Activated naive CD8-positive, alpha-beta T cell treated with anti-CD3 and anti-CD28 coated beads, Interleukin-2, amount 10 ng/mL, durations not matched to agents 7 days and 5 days (primary cell): ENCODE measurements around the gene ELAVL4. TPM values are rescaled to one million over a fixed set of nuclear protein-coding genes. Genes with fewer than 3 reads are reported as not detected.

ENCODE experiments used
- ATAC-seq: fragments of 150-1000 bp; cut with Tn5 transposase; one replicate; pipeline ENCODE4 v1.10.0; 2021; ENCODE audit warnings: low read depth, moderate library complexity
- POLR2A ChIA-PET: fragments of 350-600 bp; sonication (Branson Sonifier 250); formaldehyde crosslinking; loops from one replicate; lab custom pipeline; 2021; ENCODE audit warnings: antibody characterized with exemption; lab: Charles Lee
- DNase-seq: peaks from one replicate; pipeline ENCODE4 v3.0.0; 2021
- H3K27ac Mint-ChIP-seq: one replicate; pipeline ENCODE4 v1.8.0; 2022; ENCODE audit warnings: mild to moderate bottlenecking, mixed read lengths
- H3K27me3 Mint-ChIP-seq: one replicate; pipeline ENCODE4 v1.8.0; 2022; ENCODE audit warnings: mild to moderate bottlenecking, moderate library complexity, mixed read lengths
- H3K36me3 Mint-ChIP-seq: one replicate; pipeline ENCODE4 v1.8.0; 2021; ENCODE audit warnings: mild to moderate bottlenecking, mixed read lengths
- H3K4me1 Mint-ChIP-seq: one replicate; pipeline ENCODE4 v1.8.0; 2021; ENCODE audit warnings: mixed read lengths
- H3K4me3 Mint-ChIP-seq: one replicate; pipeline ENCODE4 v1.8.0; 2022; ENCODE audit warnings: mild to moderate bottlenecking, moderate library complexity, mixed read lengths
- H3K9me3 Mint-ChIP-seq: one replicate; pipeline ENCODE4 v1.8.0; 2021; ENCODE audit warnings: mixed read lengths
- total RNA-seq, 2 experiments: library from RNA; stranded (reverse); gene quantifications; one replicate each; pipeline ENCODE4 v1.2.3, GENCODE V29; 2021

The ELAVL4 gene
- total RNA-seq, 2 experiments from 2014 or later, result not detected

- Mint-ChIP-seq H3K27ac (no peak overlapping the region), H3K36me3 (no peaks in the 10 kb centered on the region), H3K27me3 (peaks cover 19% of the 10 kb centered on the region), H3K9me3 (no peaks in the 10 kb centered on the region), H3K4me1 (peaks cover 9% of the 10 kb centered on the region), H3K4me3 (no peak overlapping the region)
- POLR2A ChIA-PET, result no interaction called here
- DNase-seq (no peak), ATAC-seq (no peak)
These were observed 3.3 kb upstream of the ELAVL4 start for GRCh38 chr1:50105433-50105832.

DNA sequence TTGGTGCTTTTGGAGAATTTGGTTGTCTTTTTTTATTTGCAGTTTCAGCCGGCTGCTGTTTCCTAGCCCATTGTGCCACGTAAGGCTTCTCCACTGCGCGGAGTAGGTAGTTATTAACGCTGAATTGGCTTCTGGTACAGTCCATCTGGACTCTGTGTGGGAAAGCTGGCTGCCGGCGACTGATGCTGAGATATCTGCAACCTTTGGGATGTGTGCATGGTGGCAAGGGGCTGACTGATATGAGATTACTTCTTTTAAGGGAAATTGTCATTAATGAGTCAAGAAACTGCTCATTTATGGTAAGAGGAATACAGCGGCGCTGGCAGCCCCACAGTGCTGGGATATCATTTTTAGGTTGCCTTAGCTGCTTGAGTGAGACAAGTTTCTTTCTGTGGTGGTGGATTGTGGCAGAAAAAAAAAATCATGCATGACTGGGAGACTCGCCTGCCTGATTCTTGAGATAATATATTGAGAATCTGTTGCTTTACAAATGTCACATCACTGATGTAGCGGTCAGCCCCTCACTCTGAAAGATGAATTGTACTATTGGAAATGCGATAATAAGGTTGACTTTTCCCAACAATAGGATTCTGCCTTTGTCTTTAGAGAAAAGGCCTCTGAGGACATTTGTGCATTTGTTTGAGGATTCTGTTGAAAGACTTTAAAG, 2.5 kb upstream of the ELAVL4 start:
- POLR2A ChIA-PET, result no interaction called here
- H3K27me3 Mint-ChIP-seq, result peaks cover 27% of the 10 kb centered on the region
- H3K4me1 Mint-ChIP-seq, result peaks cover 12% of the 10 kb centered on the region
- H3K27ac Mint-ChIP-seq, result no peak overlapping the region
- H3K36me3 Mint-ChIP-seq, result no peaks in the 10 kb centered on the region
- ATAC-seq (no peak), DNase-seq (no peak)
- H3K4me3 Mint-ChIP-seq, result no peak overlapping the region
- no peaks in the 10 kb centered on the region for H3K9me3 Mint-ChIP-seq

DNA sequence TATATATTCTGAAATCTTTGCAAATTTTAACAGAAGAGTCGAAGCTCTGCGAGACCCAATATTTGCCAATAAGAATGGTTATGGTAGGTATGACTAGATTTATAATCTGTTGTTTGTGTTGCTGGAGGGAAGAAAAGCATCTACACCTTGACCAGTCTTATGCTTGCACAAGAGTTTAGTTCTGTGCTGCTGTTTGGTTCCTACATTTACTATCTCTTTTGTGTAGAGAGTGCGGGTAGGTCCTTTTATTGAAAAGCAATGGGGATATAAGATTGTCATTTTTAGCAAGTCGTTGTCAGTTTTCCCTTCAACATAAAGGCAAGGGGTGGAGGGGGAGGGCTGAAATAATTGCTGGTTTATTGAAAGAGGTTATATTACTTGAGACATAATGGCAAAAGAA, 396 bp downstream of the ELAVL4 start:
- Mint-ChIP-seq H3K27ac (no peak overlapping the region), H3K4me3 (no peak overlapping the region), H3K36me3 (no peaks in the 10 kb centered on the region), H3K9me3 (no peaks in the 10 kb centered on the region), H3K4me1 (peaks cover 12% of the 10 kb centered on the region), H3K27me3 (peaks cover 36% of the 10 kb centered on the region)
- ATAC-seq (no peak), DNase-seq (no peak)
- POLR2A ChIA-PET, result no interaction called here

- ATAC-seq (peak; percentile 54), DNase-seq (no peak)
- Mint-ChIP-seq H3K4me3 (peak overlapping the region; percentile 60), H3K4me1 (peaks cover 12% of the 10 kb centered on the region), H3K27me3 (peaks cover 37% of the 10 kb centered on the region), H3K27ac (no peak overlapping the region), H3K9me3 (no peaks in the 10 kb centered on the region), H3K36me3 (no peaks in the 10 kb centered on the region)
- POLR2A ChIA-PET, result no interaction called here
These were observed 941 bp downstream of the ELAVL4 start for GRCh38 chr1:50109647-50110075.

DNA sequence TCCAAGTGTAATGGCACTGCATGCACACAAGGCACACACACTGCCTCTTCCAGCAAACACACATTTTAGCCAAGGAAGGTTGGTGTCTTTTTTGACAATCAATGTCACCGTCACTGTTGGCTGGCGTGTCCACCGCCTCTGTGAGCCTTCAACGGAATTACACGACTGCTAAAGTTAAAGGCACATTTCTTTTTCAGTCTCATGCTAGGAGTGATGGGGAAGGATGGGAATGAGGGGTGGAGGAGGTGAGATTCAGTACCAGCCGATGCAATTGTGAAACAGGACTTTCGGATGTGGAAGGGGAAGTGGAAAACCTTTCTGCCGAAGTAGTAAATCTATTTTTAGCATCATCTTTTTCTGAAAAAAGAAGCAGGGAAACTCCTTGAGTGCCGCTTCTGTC, 1.4 kb downstream of the ELAVL4 start:
- Mint-ChIP-seq H3K27ac (no peak overlapping the region), H3K27me3 (peaks cover 37% of the 10 kb centered on the region), H3K36me3 (no peaks in the 10 kb centered on the region), H3K9me3 (no peaks in the 10 kb centered on the region), H3K4me1 (peaks cover 12% of the 10 kb centered on the region), H3K4me3 (peak overlapping the region; percentile 60)
- DNase-seq, result no peak
- POLR2A ChIA-PET, result no interaction called here
- ATAC-seq, result no peak

DNA sequence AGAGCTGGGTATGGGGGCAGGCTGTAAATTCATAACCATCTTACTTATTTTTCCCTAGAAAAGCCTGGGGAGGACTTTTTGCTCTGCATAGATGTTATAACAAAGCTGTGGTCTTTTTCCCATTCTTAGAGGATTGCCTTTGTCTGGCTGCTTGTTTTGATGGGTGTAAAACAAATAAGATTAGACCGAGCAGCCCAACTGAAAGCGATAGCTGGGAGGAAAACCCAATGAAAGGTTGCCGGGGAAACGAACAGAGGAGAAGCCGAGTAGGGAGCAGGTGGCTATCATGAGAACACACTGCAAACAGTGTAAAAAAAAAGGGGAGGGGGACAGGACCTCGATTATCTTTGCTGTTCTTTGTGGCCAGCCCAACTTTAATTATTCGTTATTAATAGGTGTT, 1.9 kb downstream of the ELAVL4 start:
- ATAC-seq (no peak), DNase-seq (no peak)
- no peak overlapping the region for H3K27ac Mint-ChIP-seq
- POLR2A ChIA-PET, result no interaction called here
- peaks cover 12% of the 10 kb centered on the region for H3K4me1 Mint-ChIP-seq
- H3K36me3 Mint-ChIP-seq, result no peaks in the 10 kb centered on the region
- H3K4me3 Mint-ChIP-seq, result peak overlapping the region; percentile 60
- H3K9me3 Mint-ChIP-seq, result no peaks in the 10 kb centered on the region
- peaks cover 37% of the 10 kb centered on the region for H3K27me3 Mint-ChIP-seq

GRCh38 chr1:50111503-50111902, 2.8 kb downstream of the ELAVL4 start:
- Mint-ChIP-seq H3K4me3 (no peak overlapping the region), H3K4me1 (peaks cover 12% of the 10 kb centered on the region), H3K27ac (no peak overlapping the region), H3K27me3 (peaks cover 37% of the 10 kb centered on the region), H3K36me3 (no peaks in the 10 kb centered on the region), H3K9me3 (no peaks in the 10 kb centered on the region)
- POLR2A ChIA-PET, result no interaction called here
- ATAC-seq (no peak), DNase-seq (no peak)

DNA sequence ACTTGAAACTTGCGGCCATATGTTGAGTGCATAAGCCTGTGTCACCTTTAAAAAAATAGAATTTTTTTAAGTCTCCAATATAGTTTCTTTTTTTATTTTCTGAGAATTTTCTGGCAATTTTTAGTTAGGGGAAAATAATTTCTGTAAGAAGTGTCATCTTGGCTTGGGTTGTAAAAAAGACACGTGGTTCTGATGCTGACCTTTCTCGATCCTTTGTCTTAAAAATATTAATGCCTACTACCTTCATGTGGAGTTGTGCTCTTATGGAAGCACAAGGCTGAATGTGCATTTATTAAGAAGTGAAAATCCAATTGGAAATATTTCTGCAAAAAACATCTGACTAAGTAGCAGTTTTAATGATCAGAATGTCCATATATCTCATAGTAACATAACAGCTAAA, 3.5 kb downstream of the ELAVL4 start:
- ATAC-seq, result no peak
- Mint-ChIP-seq H3K4me1 (peaks cover 12% of the 10 kb centered on the region), H3K9me3 (no peaks in the 10 kb centered on the region), H3K27ac (no peak overlapping the region), H3K4me3 (no peak overlapping the region), H3K27me3 (peaks cover 37% of the 10 kb centered on the region), H3K36me3 (no peaks in the 10 kb centered on the region)
- POLR2A ChIA-PET, result no interaction called here
- no peak for DNase-seq

DNA sequence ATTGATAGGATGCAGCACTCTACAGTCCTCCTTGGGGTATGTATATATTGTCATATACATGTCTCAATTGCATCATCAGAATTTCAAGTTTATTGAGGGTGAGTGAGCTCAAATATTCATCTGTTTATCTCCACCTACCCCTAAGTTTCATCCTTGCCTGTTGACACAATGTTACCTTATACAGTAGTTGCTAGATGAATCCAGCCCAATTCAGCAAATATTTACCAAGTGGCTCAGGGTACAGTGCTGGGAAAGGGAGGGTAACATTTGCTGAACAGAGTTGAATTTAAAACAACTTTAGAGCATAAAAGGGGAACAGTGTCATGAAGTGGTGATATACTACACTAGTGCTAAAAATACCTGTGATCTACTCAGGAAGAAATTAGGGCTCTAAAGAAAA, 14.4 kb downstream of the ELAVL4 start:
- POLR2A ChIA-PET, result no interaction called here
- no peaks in the 10 kb centered on the region for H3K4me1 Mint-ChIP-seq
- H3K27ac Mint-ChIP-seq, result no peak overlapping the region
- DNase-seq (no peak), ATAC-seq (no peak)
- H3K36me3 Mint-ChIP-seq, result no peaks in the 10 kb centered on the region
- H3K27me3 Mint-ChIP-seq, result peaks cover 6% of the 10 kb centered on the region
- H3K4me3 Mint-ChIP-seq, result no peak overlapping the region
- H3K9me3 Mint-ChIP-seq, result no peaks in the 10 kb centered on the region

DNA sequence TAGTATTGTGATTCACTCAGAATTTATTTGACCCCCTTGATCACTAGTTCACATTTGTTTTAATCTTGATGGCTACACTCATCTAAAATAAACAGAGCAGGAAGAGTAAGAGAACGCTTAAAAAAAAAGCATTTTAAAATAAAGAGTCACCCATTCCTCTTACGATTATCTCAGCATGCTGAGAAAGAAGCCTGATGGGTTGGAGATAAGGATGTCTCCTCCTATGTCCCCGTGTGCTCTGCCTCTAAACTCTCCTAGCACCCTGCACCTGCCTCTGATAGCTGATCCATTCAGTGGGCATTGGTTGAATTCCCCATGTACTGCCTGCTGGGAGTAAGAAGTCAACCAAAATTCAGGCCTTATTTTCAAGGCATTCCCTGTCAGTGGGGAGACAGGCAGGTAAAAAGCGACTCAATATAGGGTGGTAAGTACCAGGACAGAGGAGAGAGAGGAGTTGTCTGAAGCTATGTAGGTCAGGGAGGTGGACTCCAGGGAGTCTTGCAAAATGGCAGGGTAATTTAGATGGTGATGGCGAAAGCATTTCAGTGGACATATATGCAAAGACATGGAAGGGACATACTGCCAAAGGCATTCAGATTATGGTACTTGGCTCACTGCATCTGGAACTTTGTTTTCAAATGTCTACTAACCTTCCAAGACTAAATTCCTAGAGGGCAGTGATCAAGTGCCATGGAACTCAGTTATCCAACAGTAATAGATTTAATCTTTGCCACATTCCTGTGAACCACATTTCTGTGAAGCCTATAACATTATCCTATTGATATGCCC, 18.4 kb downstream of the ELAVL4 start:
- Mint-ChIP-seq H3K4me1 (no peaks in the 10 kb centered on the region), H3K36me3 (no peaks in the 10 kb centered on the region), H3K4me3 (no peak overlapping the region), H3K27ac (no peak overlapping the region), H3K9me3 (no peaks in the 10 kb centered on the region), H3K27me3 (peaks cover 6% of the 10 kb centered on the region)
- ATAC-seq, result no peak
- POLR2A ChIA-PET, result no interaction called here
- no peak for DNase-seq

GRCh38 chr1:50129201-50129600, 20.5 kb downstream of the ELAVL4 start:
- Mint-ChIP-seq H3K4me1 (no peaks in the 10 kb centered on the region), H3K36me3 (no peaks in the 10 kb centered on the region), H3K4me3 (no peak overlapping the region), H3K27me3 (peaks cover 10% of the 10 kb centered on the region), H3K9me3 (no peaks in the 10 kb centered on the region), H3K27ac (no peak overlapping the region)
- ATAC-seq, result no peak
- POLR2A ChIA-PET, result no interaction called here
- DNase-seq, result no peak

GRCh38 chr1:50132347-50132894, 23.7 kb downstream of the ELAVL4 start:
- POLR2A ChIA-PET, result no interaction called here
- no peak overlapping the region for H3K4me3 Mint-ChIP-seq
- H3K4me1 Mint-ChIP-seq, result no peaks in the 10 kb centered on the region
- ATAC-seq (no peak), DNase-seq (no peak)
- H3K36me3 Mint-ChIP-seq, result no peaks in the 10 kb centered on the region
- H3K27ac Mint-ChIP-seq, result no peak overlapping the region
- peaks cover 10% of the 10 kb centered on the region for H3K27me3 Mint-ChIP-seq
- H3K9me3 Mint-ChIP-seq, result no peaks in the 10 kb centered on the region

GRCh38 chr1:50135716-50136115, 27.0 kb downstream of the ELAVL4 start:
- peaks cover 10% of the 10 kb centered on the region for H3K27me3 Mint-ChIP-seq
- H3K36me3 Mint-ChIP-seq, result no peaks in the 10 kb centered on the region
- DNase-seq (no peak), ATAC-seq (no peak)
- H3K4me3 Mint-ChIP-seq, result no peak overlapping the region
- no peak overlapping the region for H3K27ac Mint-ChIP-seq
- H3K4me1 Mint-ChIP-seq, result no peaks in the 10 kb centered on the region
- POLR2A ChIA-PET, result no interaction called here
- H3K9me3 Mint-ChIP-seq, result no peaks in the 10 kb centered on the region
